Activated CD4-positive, alpha-beta T cell treated with anti-CD3 and anti-CD28 coated beads, Interleukin-2, amount 50 U/mL, for 24 hours (primary cell): ENCODE measurements around the gene IP6K1.
"Not testable (repeated sequence)": the region's sequence is repeated elsewhere in the genome, so short reads cannot be mapped to it uniquely, and the experiment has no call there.

Source experiments
- DNase-seq, 2 donors: peaks; one replicate each; pipeline ENCODE4 v3.0.0-alpha.2; 2020; ENCODE audit warnings: low read depth in 1 of 2, low spot score in 1 of 2

The IP6K1 gene

GRCh38 chr3:49769286-49769915 lies 16.9 kb downstream of the IP6K1 start:
- DNase-seq, result no peak

GRCh38 chr3:49763981-49764380 lies 22.4 kb downstream of the IP6K1 start:
- no peak for DNase-seq

- no peak for DNase-seq
Measured at GRCh38 chr3:49761661-49762060, 24.7 kb downstream of the IP6K1 start.

GRCh38 chr3:49759226-49759625 lies 27.1 kb downstream of the IP6K1 start:
- no peak for DNase-seq

GRCh38 chr3:49757197-49757596 lies 29.1 kb downstream of the IP6K1 start:
- no peak for DNase-seq

GRCh38 chr3:49756036-49756435 lies 30.3 kb downstream of the IP6K1 start:
- no peak for DNase-seq

GRCh38 chr3:49754536-49754935 lies 31.8 kb downstream of the IP6K1 start:
- DNase-seq, result no peak

- DNase-seq, result no peak
Measured at GRCh38 chr3:49751501-49751900, 34.8 kb downstream of the IP6K1 start.

- no peak for DNase-seq
Measured at GRCh38 chr3:49750056-49750455, 36.3 kb downstream of the IP6K1 start.

- not testable (repeated sequence) for DNase-seq
Measured at GRCh38 chr3:49748874-49749273, 37.5 kb downstream of the IP6K1 start.

GRCh38 chr3:49747792-49748480 lies 38.4 kb downstream of the IP6K1 start:
- no peak for DNase-seq

- no peak for DNase-seq
Measured at GRCh38 chr3:49745986-49746385, 40.4 kb downstream of the IP6K1 start.

- no peak for DNase-seq
Measured at GRCh38 chr3:49740427-49740826, 45.9 kb downstream of the IP6K1 start.

GRCh38 chr3:49738067-49738713 lies 48.2 kb downstream of the IP6K1 start:
- no peak for DNase-seq

GRCh38 chr3:49734752-49735151 lies 51.6 kb downstream of the IP6K1 start:
- no peak for DNase-seq

- DNase-seq, result no peak
Measured at GRCh38 chr3:49733551-49733950, 52.8 kb downstream of the IP6K1 start.

GRCh38 chr3:49732597-49732996 lies 53.7 kb downstream of the IP6K1 start:
- no peak for DNase-seq

- DNase-seq, result no peak
Measured at GRCh38 chr3:49729966-49730609, 56.3 kb downstream of the IP6K1 start.

GRCh38 chr3:49727924-49728361 lies 58.4 kb downstream of the IP6K1 start:
- DNase-seq, result no peak

GRCh38 chr3:49727154-49727923 lies 59.0 kb downstream of the IP6K1 start:
- DNase-seq, result no peak
